Common myeloid progenitor, CD34-positive (primary cell): ENCODE results near the gene HOXD8.
A peak's percentile ranks its signal among the peaks of the same experiment; 100 is the strongest.

Experiments
- CTCF ChIA-PET: fragments of 350-600 bp; sonication (Branson Sonifier 250); formaldehyde crosslinking; loops from one replicate; lab custom pipeline; 2021; ENCODE audit warnings: antibody characterized with exemption; lab: Charles Lee
- POLR2A ChIA-PET: fragments of 350-600 bp; sonication (Branson Sonifier 250); formaldehyde crosslinking; loops from one replicate; lab custom pipeline; 2021; ENCODE audit warnings: antibody characterized with exemption; lab: Charles Lee
- DNase-seq, 3 donors: peaks; one replicate each; pipeline versions ENCODE4 v3.0.0 to v3.0.0-alpha.2; 2013
- H3K27ac ChIP-seq, 2 experiments: 1 replicate in 1 of 2; 2 replicates in 1 of 2; pipeline ENCODE4 v1.7.0; 2013; ENCODE audit warnings: inconsistent platforms in 2 of 2, low read length in 2 of 2, mild to moderate bottlenecking in 2 of 2, low read depth in 1 of 2, moderate library complexity in 1 of 2; ENCODE audit not compliant: severe bottlenecking in 2 of 2, insufficient read depth in 1 of 2, poor library complexity in 1 of 2
- H3K27me3 ChIP-seq, 5 experiments: replicated peaks in 2 of 5; 1 replicate in 3 of 5; 2 replicates in 2 of 5; pipeline versions ENCODE4 v1.6.1 to v1.7.0; 2013; ENCODE audit warnings: low read length in 4 of 5, mild to moderate bottlenecking in 2 of 5, moderate library complexity in 2 of 5, inconsistent platforms in 1 of 5; ENCODE audit not compliant: insufficient read depth in 5 of 5, control insufficient read depth in 4 of 5
- H3K36me3 ChIP-seq, 4 experiments: 1 replicate in 2 of 4; 2 replicates in 2 of 4; pipeline versions ENCODE4 v1.6.1 to v1.7.0; 2013; ENCODE audit warnings: low read length in 3 of 4, control low read depth in 1 of 4, mild to moderate bottlenecking in 1 of 4; ENCODE audit not compliant: control insufficient read depth in 4 of 4, insufficient read depth in 4 of 4
- H3K4me1 ChIP-seq, 4 experiments: 1 replicate in 3 of 4; 2 replicates in 1 of 4; pipeline versions ENCODE4 v1.6.1 to v1.7.1; 2013; ENCODE audit warnings: low read length in 3 of 4, mild to moderate bottlenecking in 3 of 4, control low read depth in 1 of 4, inconsistent platforms in 1 of 4, moderate library complexity in 1 of 4; ENCODE audit not compliant: control insufficient read depth in 4 of 4, insufficient read depth in 4 of 4; ENCODE audit errors: control extremely low read depth in 1 of 4
- H3K4me3 ChIP-seq, 7 experiments: 1 replicate in 4 of 7; 2 replicates in 3 of 7; pipeline versions ENCODE4 v1.5.1 to v1.7.0; 2013; ENCODE audit warnings: mild to moderate bottlenecking in 7 of 7, low read length in 6 of 7, moderate library complexity in 6 of 7, inconsistent platforms in 2 of 7, low read depth in 2 of 7, control low read depth in 1 of 7; ENCODE audit not compliant: insufficient read depth in 4 of 7, control insufficient read depth in 1 of 7; ENCODE audit errors: extremely low read depth in 1 of 7
- H3K9me3 ChIP-seq, 5 experiments: 1 replicate in 4 of 5; 2 replicates in 1 of 5; pipeline versions ENCODE4 v1.6.1 to v1.7.1; 2013; ENCODE audit warnings: low read length in 4 of 5, mild to moderate bottlenecking in 2 of 5, inconsistent platforms in 1 of 5, low read depth in 1 of 5, moderate library complexity in 1 of 5; ENCODE audit not compliant: control insufficient read depth in 4 of 5, insufficient read depth in 2 of 5; ENCODE audit errors: control extremely low read depth in 1 of 5
- WGBS: methylation state at CpG from one replicate; pipeline ENCODE4 v1.1.5; 2013; ENCODE audit not compliant: insufficient coverage; 5-methylcytosine and 5-hydroxymethylcytosine counted together

HOXD8 gene

DNA sequence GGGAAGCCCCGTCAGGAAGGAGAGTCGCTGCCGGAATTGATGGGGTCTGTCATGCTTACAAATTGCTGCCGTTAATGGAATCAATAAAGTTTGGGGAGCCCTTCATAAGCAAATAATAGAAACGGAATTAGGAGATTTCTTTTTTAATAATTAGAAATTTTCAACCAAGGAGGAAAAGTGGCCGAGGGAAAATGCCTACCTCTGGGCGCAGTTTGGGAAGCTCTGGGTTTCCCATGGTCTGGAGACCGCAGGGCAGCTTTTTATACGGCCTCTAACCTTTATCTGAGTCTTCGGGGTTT, 47.0 kb upstream of the HOXD8 start:
- Histone ChIP-seq H3K27ac (no peak overlapping the region), H3K36me3 (no peaks in the 10 kb centered on the region), H3K27me3 (peaks cover 42 to 97% (median 77%) of the 10 kb centered on the region in 5 experiments), H3K4me1 (peaks cover 0 to 17% (median 10%) of the 10 kb centered on the region in 4 experiments), H3K4me3 (no peak overlapping the region), H3K9me3 (peaks cover 0 to 7% (median 0%) of the 10 kb centered on the region in 5 experiments)
- 2% methylated on average over 7 of the region's 10 CpGs for WGBS
- ChIA-PET CTCF (interaction anchor here (1.2 to 3.8 kb wide), 7 partner anchors 11 to 830 kb away, joined by 3 to 16 read pairs (median 4); no protein-coding TSS in a partner anchor), POLR2A (no interaction called here)
- DNase-seq: no peak

DNA sequence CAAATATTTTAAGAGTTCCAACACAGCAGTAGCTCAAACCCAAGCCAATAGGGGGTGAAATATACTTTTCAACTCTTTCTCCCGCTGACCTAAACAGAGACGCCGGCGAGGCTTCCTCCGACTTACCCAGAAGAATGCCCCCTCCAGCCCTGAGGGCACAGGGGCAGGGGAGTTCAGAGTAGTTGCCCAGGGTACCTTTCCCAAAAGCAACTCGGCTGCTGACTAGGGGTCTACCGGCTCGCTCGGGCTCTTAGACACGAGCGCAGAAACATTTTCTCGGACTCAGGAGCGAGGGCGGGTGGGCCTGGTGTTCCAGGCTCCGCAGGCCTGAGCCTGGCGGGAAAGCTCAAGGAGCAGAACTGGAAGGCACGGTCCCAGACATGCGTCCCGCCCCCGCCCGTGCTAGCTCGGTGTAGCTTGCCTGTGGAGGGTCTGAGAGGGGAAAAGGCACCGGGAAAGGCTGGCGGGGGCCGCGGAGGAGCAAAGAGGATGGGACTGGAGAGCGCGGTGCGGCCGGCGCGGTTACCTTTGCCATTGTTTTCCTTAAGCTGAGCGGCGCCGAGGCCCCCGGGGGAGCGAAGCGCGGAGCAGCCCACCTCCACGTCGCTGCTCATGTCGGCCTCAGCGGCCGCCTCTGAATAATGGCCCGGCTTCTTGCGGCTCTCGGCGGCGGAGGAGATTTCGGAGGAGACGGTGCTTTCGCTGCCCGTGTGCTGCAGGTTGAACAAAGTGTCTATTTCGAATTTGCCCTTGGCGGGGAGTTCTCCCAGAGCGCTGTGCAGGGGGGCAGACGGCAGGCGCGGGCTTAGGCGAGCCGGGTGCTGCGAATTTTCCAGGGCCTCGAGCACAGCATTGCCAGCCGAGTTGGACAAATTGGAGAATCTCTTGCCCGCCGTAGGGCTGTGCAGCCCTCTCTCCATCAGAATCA, 46.4 kb upstream of the HOXD8 start:
- H3K27me3 ChIP-seq: peaks cover 40 to 100% (median 80%) of the 10 kb centered on the region in 5 experiments
- H3K27ac ChIP-seq: no peak overlapping the region
- no peak for DNase-seq
- ChIA-PET POLR2A (no interaction called here), CTCF (interaction anchor here (1.2 to 2.6 kb wide), 5 partner anchors 13 to 831 kb away, joined by 3 to 14 read pairs (median 4); no protein-coding TSS in a partner anchor)
- 9% methylated on average over 56 of the region's 66 CpGs for WGBS
- peaks cover 0 to 7% (median 0%) of the 10 kb centered on the region in 5 experiments for H3K9me3 ChIP-seq
- H3K4me3 ChIP-seq: no peak overlapping the region
- no peaks in the 10 kb centered on the region for H3K36me3 ChIP-seq
- H3K4me1 ChIP-seq: peaks cover 0 to 19% (median 12%) of the 10 kb centered on the region in 4 experiments

DNA sequence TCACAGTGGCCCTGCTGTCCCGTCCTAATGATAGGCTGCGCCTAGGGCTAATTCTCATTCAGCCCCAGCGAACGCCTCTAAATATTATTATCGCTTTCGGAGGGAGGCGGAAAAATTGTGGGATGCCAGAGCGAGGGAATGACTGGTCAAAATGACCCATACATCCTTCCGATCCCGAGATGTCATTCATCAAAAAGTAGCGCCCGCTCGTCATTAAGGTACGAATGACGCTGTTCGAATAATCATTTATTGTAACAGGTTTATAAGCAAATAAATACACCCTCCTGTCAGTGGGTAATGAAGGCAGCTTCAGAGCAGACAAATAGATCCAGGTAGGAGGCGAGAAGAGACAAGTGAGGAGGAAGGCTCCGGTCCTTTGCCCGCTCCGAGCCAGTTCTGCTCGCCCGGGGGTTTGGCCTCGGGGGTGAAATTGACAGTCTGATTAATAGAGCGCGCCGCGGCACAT, 45.7 kb upstream of the HOXD8 start, which contains the start of gene EVX2:
TSS of gene EVX2 (minus strand) at position 167 of the 466 bp plus-strand sequence. CDS start 186 bp downstream, outside the sequence.
- peaks cover 0 to 24% (median 15%) of the 10 kb centered on the region in 4 experiments for H3K4me1 ChIP-seq
- H3K27ac ChIP-seq: no peak within 1 kb of the TSS
- peaks cover 36 to 100% (median 79%) of the 10 kb centered on the region in 5 experiments for H3K27me3 ChIP-seq
- 11% methylated on average over 19 of the region's 27 CpGs for WGBS
- POLR2A ChIA-PET: no interaction called here
- DNase-seq: no peak
- H3K36me3 ChIP-seq: no peaks in the 10 kb centered on the region
- H3K4me3 ChIP-seq: no peak within 1 kb of the TSS
- CTCF ChIA-PET: interaction anchor here (2.5 to 2.6 kb wide), 2 partner anchors 11 to 12 kb away, joined by 14 to 17 read pairs; no protein-coding TSS in a partner anchor
- H3K9me3 ChIP-seq: peaks cover 0 to 7% (median 0%) of the 10 kb centered on the region in 5 experiments

DNA sequence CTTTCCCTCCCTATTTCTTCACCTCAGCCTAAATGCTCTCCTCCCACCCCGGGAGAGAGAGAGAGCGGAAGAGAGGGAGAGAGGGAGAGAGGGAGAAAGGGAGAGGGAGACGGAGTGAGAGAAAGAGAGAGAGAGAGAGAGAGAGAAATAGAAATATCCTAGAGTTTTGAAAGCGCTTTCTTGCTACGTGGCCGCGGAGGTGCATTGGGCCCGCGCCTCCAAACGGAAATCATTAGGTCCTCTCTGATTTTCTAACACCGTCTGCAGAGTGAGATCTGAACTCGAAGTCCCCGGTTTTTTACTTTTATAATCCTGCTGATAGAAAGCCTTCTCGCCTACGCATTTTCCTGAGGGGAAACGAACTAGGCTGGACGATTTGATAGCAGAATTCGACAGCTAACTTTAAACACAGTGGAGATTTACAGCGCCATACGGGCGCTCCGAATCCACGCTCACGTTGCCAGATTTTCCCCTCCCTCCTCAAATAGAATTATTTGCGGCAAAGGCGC, 44.8 kb upstream of the HOXD8 start:
- H3K4me3 ChIP-seq: no peak overlapping the region
- 2% methylated on average over 21 of the region's 26 CpGs for WGBS
- POLR2A ChIA-PET: no interaction called here
- H3K27me3 ChIP-seq: peaks cover 36 to 100% (median 77%) of the 10 kb centered on the region in 5 experiments
- DNase-seq: no peak
- H3K27ac ChIP-seq: no peak overlapping the region
- peaks cover 0 to 7% (median 0%) of the 10 kb centered on the region in 5 experiments for H3K9me3 ChIP-seq
- CTCF ChIA-PET: interaction anchor here (1.0 to 2.5 kb wide), 10 partner anchors 10 to 1313 kb away, joined by 3 to 17 read pairs (median 4); no protein-coding TSS in a partner anchor
- H3K36me3 ChIP-seq: no peaks in the 10 kb centered on the region
- H3K4me1 ChIP-seq: peaks cover 0 to 18% (median 12%) of the 10 kb centered on the region in 4 experiments

DNA sequence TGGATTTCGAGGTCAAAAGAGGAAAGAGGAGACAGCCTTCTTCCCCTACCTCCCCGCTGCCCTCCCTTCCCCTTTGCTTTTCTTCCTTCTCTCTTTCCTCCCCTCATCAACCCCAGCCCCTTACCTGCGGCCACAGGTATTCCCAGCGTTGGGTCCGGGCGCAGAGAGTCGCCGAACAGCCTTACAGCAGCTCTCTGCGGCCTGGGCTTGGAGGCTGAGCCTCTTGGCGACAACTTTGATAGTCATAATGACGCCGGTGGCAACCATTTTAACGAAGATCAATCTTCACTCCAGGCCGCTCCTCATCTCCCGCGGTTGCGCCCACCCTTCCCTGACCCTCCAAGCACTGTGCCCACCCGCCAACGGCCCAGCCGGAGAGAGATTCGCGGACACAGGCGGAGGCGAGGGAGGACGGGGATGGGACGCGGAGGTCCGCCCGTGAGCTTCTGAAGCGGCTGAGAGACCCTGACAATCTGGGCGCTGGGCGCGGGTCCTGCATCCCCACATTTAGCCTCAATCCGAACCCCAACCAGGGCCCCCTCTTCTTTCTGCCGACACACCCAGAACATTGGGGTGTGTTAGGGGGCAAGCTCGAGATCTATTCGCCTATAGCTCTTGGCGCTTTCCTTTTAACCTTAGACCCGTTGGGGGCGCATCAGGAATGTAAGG, 44.3 kb upstream of the HOXD8 start:
- peaks cover 36 to 100% (median 82%) of the 10 kb centered on the region in 5 experiments for H3K27me3 ChIP-seq
- H3K27ac ChIP-seq: no peak overlapping the region
- H3K4me1 ChIP-seq: peaks cover 0 to 17% (median 11%) of the 10 kb centered on the region in 4 experiments
- H3K4me3 ChIP-seq: no peak overlapping the region
- 7% methylated on average over 33 of the region's 40 CpGs for WGBS
- peaks cover 0 to 7% (median 0%) of the 10 kb centered on the region in 5 experiments for H3K9me3 ChIP-seq
- ChIA-PET POLR2A (no interaction called here), CTCF (interaction anchor here (0.8 to 2.5 kb wide), 18 partner anchors 9 to 1313 kb away, joined by 3 to 17 read pairs (median 4); partner anchors contain the start of gene HOXD11)
- no peaks in the 10 kb centered on the region for H3K36me3 ChIP-seq
- no peak for DNase-seq

DNA sequence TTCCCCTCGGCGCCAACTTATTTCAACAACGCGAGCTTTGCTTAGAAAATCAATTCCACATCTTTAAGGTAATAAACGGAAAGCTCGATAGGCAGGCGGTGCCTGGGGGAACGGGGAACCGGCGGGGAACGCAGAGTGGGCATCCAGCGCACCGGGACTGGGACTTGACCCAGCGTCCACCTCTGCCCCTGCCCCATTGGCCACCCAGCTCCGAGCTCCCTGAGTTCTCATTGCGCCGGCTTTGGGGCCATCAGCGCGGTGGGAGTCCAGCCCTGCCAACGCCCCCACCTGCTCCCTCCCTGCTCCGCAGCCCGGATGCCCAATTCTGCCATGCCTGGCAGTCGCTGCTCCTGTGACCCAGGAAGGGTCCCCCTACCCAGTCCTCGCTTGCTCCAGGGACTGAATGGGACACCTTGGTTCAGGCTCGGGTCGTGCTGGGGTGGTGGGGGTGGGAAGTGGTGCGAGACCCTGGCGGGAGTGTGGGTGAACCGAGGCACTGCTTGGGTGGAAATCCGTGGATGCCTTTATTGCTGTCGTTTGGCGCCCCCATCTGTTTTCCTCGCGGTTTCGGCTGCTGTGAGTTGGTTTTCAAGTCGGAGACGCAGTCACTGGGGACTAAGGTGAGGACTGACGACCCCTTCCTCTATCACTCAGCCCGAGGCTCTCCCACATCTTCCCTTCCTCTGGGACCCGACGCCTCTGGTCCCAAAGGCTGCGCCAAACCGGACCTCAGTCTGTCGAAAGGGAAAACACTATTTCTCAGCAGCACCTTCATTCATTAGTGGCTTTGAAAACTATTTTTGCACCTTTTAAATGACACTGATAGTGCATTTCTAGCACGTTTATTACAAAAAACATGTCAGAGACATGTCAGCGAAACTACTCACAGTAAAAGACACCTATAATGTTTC, 43.4 kb upstream of the HOXD8 start:
- DNase-seq: peak in 1 of 3 donors; percentile 61
- no peak overlapping the region for H3K4me3 ChIP-seq
- no peaks in the 10 kb centered on the region for H3K36me3 ChIP-seq
- peaks cover 0 to 2% (median 0%) of the 10 kb centered on the region in 5 experiments for H3K9me3 ChIP-seq
- CTCF ChIA-PET: interaction anchor here (0.8 to 2.5 kb wide), 17 partner anchors 9 to 1314 kb away, joined by 3 to 17 read pairs (median 4); partner anchors contain the start of gene HOXD11
- POLR2A ChIA-PET: no interaction called here
- WGBS: 3% methylated on average over 38 of the region's 46 CpGs
- H3K4me1 ChIP-seq: peaks cover 0 to 10% (median 6%) of the 10 kb centered on the region in 4 experiments
- no peak overlapping the region for H3K27ac ChIP-seq
- peaks cover 32 to 100% (median 80%) of the 10 kb centered on the region in 5 experiments for H3K27me3 ChIP-seq
